IMR-90 (cell line): Measurements from ENCODE around the gene LIMCH1. TPM values are rescaled to one million over a fixed set of nuclear protein-coding genes. Genes with fewer than 3 reads are reported as not detected.

Experiments used
- ATAC-seq: fragments of 200-7000 bp; cut with Tn5 transposase; 2 replicates; pipeline ENCODE4 v1.9.1; 2020; ENCODE audit warnings: low read depth, mild to moderate bottlenecking, moderate library complexity
- BruUV-seq: library from RNA; stranded (reverse); fragments of 400-500 nt; replicated peaks from 2 replicates; lab custom pipeline; 2021; lab: Mats Ljungman, UMichigan
- CTCF ChIA-PET: fragments of 300-600 bp; formaldehyde crosslinking; extraction: SDS; loops from one replicate; lab custom pipeline; 2021; ENCODE audit warnings: antibody characterized with exemption; lab: Yijun Ruan, JAX
- POLR2A ChIA-PET: fragments of 300-600 bp; sonication (Branson Sonifier 250); formaldehyde crosslinking; loops from one replicate; lab custom pipeline; 2022; ENCODE audit warnings: antibody characterized with exemption; ENCODE audit not compliant: unreplicated experiment; lab: Charles Lee
- DNase-seq: peaks from one replicate; pipeline ENCODE4 v3.0.0; 2013
- H2AFZ ChIP-seq: replicated peaks from 2 replicates; pipeline ENCODE3; 2013; ENCODE audit warnings: low read length, mild to moderate bottlenecking; ENCODE audit not compliant: poor library complexity
- H2AK5ac ChIP-seq: 2 replicates; pipeline ENCODE4 v1.6.1; 2013; ENCODE audit warnings: low read depth, low read length, inconsistent platforms
- H2AK9ac ChIP-seq: replicated peaks from 2 replicates; pipeline ENCODE3; 2013; ENCODE audit warnings: mild to moderate bottlenecking, low read depth, low read length, moderate library complexity; ENCODE audit not compliant: poor library complexity
- H2BK120ac ChIP-seq: 2 replicates; pipeline ENCODE4 v1.6.1; 2013; ENCODE audit warnings: low read depth, low read length, inconsistent platforms
- H2BK15ac ChIP-seq: 3 replicates; pipeline ENCODE4 v1.6.1; 2013; ENCODE audit warnings: low read depth, low read length, inconsistent platforms
- H2BK20ac ChIP-seq: 2 replicates; pipeline ENCODE4 v1.6.1; 2013; ENCODE audit warnings: low read depth, mild to moderate bottlenecking, inconsistent platforms, low read length, moderate library complexity
- H2BK5ac ChIP-seq: 2 replicates; pipeline ENCODE4 v1.6.1; 2013; ENCODE audit warnings: mild to moderate bottlenecking, low read depth, low read length, inconsistent platforms; ENCODE audit not compliant: poor library complexity, severe bottlenecking
- H3K14ac ChIP-seq: replicated peaks from 2 replicates; pipeline ENCODE4 v1.6.1; 2013; ENCODE audit warnings: low read depth, low read length, inconsistent platforms
- H3K18ac ChIP-seq: 2 replicates; pipeline ENCODE4 v1.6.1; 2013; ENCODE audit warnings: low read depth, low read length, control low read depth
- H3K23ac ChIP-seq: 2 replicates; pipeline ENCODE4 v1.6.1; 2013; ENCODE audit warnings: low read depth, low read length, inconsistent platforms
- H3K27ac ChIP-seq: 2 replicates; pipeline ENCODE4 v1.5.1; 2013; ENCODE audit warnings: mild to moderate bottlenecking, control low read depth, low read length; ENCODE audit not compliant: insufficient read depth
- H3K27me3 ChIP-seq: 2 replicates; pipeline ENCODE4 v1.6.1; 2013; ENCODE audit warnings: low read length; ENCODE audit not compliant: control insufficient read depth, insufficient read depth
- H3K36me3 ChIP-seq: 2 replicates; pipeline ENCODE4 v1.6.1; 2013; ENCODE audit warnings: low read length, mixed read lengths; ENCODE audit not compliant: control insufficient read depth, insufficient read depth
- H3K4ac ChIP-seq: 2 replicates; pipeline ENCODE4 v1.6.1; 2013; ENCODE audit warnings: low read depth, low read length, inconsistent platforms
- H3K4me1 ChIP-seq: 2 replicates; pipeline ENCODE4 v1.6.1; 2013; ENCODE audit warnings: low read length, mixed read lengths; ENCODE audit not compliant: control insufficient read depth, insufficient read depth
- H3K4me2 ChIP-seq: 2 replicates; pipeline ENCODE4 v1.6.1; 2013; ENCODE audit warnings: low read depth, mild to moderate bottlenecking, control low read depth, low read length, moderate library complexity
- H3K4me3 ChIP-seq: 2 replicates; pipeline ENCODE4 v1.5.1; 2013; ENCODE audit warnings: low read depth, mild to moderate bottlenecking, control low read depth, low read length, moderate library complexity; ENCODE audit not compliant: insufficient read depth
- H3K56ac ChIP-seq: 2 replicates; pipeline ENCODE4 v1.6.1; 2013; ENCODE audit warnings: low read length, inconsistent platforms; ENCODE audit not compliant: insufficient read depth; ENCODE audit errors: extremely low read depth
- H3K79me1 ChIP-seq, 2 experiments: 2 replicates each; pipeline ENCODE4 v1.6.1; 2013; ENCODE audit warnings: low read length in 2 of 2, inconsistent platforms in 1 of 2, low read depth in 1 of 2
- H3K9ac ChIP-seq: 2 replicates; pipeline ENCODE4 v1.6.1; 2013; ENCODE audit warnings: low read depth, low read length, control low read depth
- H3K9me1 ChIP-seq: 2 replicates; pipeline ENCODE4 v1.6.1; 2013; ENCODE audit warnings: low read length, inconsistent platforms; ENCODE audit not compliant: insufficient read depth
- H3K9me3 ChIP-seq: 2 replicates; pipeline ENCODE4 v1.6.1; 2013; ENCODE audit warnings: low read length; ENCODE audit not compliant: control insufficient read depth, insufficient read depth
- H4K20me1 ChIP-seq: 2 replicates; pipeline ENCODE4 v1.6.1; 2013; ENCODE audit warnings: low read length, inconsistent platforms; ENCODE audit not compliant: insufficient read depth
- H4K5ac ChIP-seq: 2 replicates; pipeline ENCODE4 v1.6.1; 2013; ENCODE audit warnings: mild to moderate bottlenecking, low read depth, low read length, control low read depth
- H4K8ac ChIP-seq, 2 experiments: 2 replicates each; pipeline ENCODE4 v1.6.1; 2013; ENCODE audit warnings: low read depth in 2 of 2, low read length in 2 of 2, control low read depth in 1 of 2, inconsistent platforms in 1 of 2
- H4K91ac ChIP-seq: 2 replicates; pipeline ENCODE4 v1.6.1; 2013; ENCODE audit warnings: low read depth, low read length, inconsistent platforms; ENCODE audit not compliant: insufficient read depth
- CTCF ChIP-seq: conservative IDR thresholded peaks from 2 replicates; pipeline ENCODE4 v1.5.1; 2012; ENCODE audit warnings: mild to moderate bottlenecking, low read depth, low read length, improper control_type of control experiment
- FOS ChIP-seq: fragments of 150-350 bp; IDR thresholded peaks from 2 replicates; pipeline ENCODE4 v1.6.1; 2016; ENCODE audit warnings: low read depth, low read length
- MAZ ChIP-seq: IDR thresholded peaks from 2 replicates; pipeline ENCODE4 v1.6.1; 2012; ENCODE audit warnings: low read depth, mild to moderate bottlenecking, low read length, improper control_type of control experiment, moderate library complexity, borderline replicate concordance
- MXI1 ChIP-seq: IDR thresholded peaks from 2 replicates; pipeline ENCODE4 v1.6.1; 2012; ENCODE audit warnings: low read depth, mild to moderate bottlenecking, low read length, moderate library complexity, borderline replicate concordance
- NFE2L2 ChIP-seq: fragments of 150-350 bp; IDR thresholded peaks from 2 replicates; pipeline ENCODE4 v1.6.1; 2016; ENCODE audit warnings: low read depth, mild to moderate bottlenecking, low read length
- RAD21 ChIP-seq: IDR thresholded peaks from 2 replicates; pipeline ENCODE4 v1.6.1; 2012; ENCODE audit warnings: low read length, improper control_type of control experiment
- RFX5 ChIP-seq: IDR thresholded peaks from 2 replicates; pipeline ENCODE4 v1.8.0; 2012; ENCODE audit warnings: low read depth, mild to moderate bottlenecking, low read length, moderate library complexity
- dilution Hi-C: fragments of 300-500 bp; cut with HindIII; formaldehyde crosslinking; loops from one replicate; pipeline ENCODE4 v1.14.3; 2018; ENCODE audit warnings: low sequenced_read_pairs; ENCODE audit not compliant: unreplicated experiment
- in situ Hi-C: fragments of 300-500 bp; cut with MboI; formaldehyde crosslinking; loops from 3 replicates; pipeline ENCODE4 v1.14.3; 2019; ENCODE audit warnings: low sequenced_read_pairs, inconsistent platforms, mixed read lengths
- intact Hi-C: fragments of 100-400 bp; cut with micrococcal nuclease; formaldehyde crosslinking; loops from 2 replicates; pipeline ENCODE4 v1.10.0; 2022
- polyA plus RNA-seq, 3 experiments: library from polyadenylated mRNA; depleted of rRNA; stranded (reverse); fragments of >200 nt; gene quantifications; 2 replicates each; pipeline ENCODE4 v1.2.3, GENCODE V29; 2012; ENCODE audit warnings: low replicate concordance in 1 of 3
- total RNA-seq: library from RNA; depleted of rRNA; stranded (reverse); fragments of >200 nt; gene quantifications from 2 replicates; pipeline ENCODE4 v1.2.3, GENCODE V29; 2012
- TF ChIP-seq, protein P1 (sequence below): fragments of 150-350 bp; IDR thresholded peaks from 2 replicates; pipeline ENCODE4 v1.6.1; 2017; ENCODE audit warnings: mild to moderate bottlenecking, antibody characterized with exemption, low read length, low read depth

LIMCH1 gene
- total and polyA plus RNA-seq, 2 of the 4 experiments (the other 2 are of a cell fraction), result 0.89 to 2.9 TPM

GRCh38 chr4:41512596-41512995 is 25.4 kb upstream of the LIMCH1 start:
- no peak overlapping the region for H2AFZ ChIP-seq
- no peak overlapping the region for H3K4me2 ChIP-seq
- H3K4me3 ChIP-seq, result no peak overlapping the region
- H2BK5ac ChIP-seq, result no peak overlapping the region
- H3K79me1 ChIP-seq, result no peaks in the 10 kb centered on the region
- H2AK5ac ChIP-seq, result no peak overlapping the region
- H2BK15ac ChIP-seq, result no peak overlapping the region
- H3K9me3 ChIP-seq, result no peaks in the 10 kb centered on the region
- no peaks in the 10 kb centered on the region for H3K9me1 ChIP-seq
- no peak overlapping the region for H3K18ac ChIP-seq
- CTCF ChIA-PET, result no interaction called here
- no peak overlapping the region for H3K4ac ChIP-seq
- no peak overlapping the region for H3K23ac ChIP-seq
- H4K20me1 ChIP-seq, result no peaks in the 10 kb centered on the region
- no peak overlapping the region for H2BK120ac ChIP-seq
- POLR2A ChIA-PET, result no interaction called here
- no peak overlapping the region for H2AK9ac ChIP-seq
- no peak overlapping the region for H3K14ac ChIP-seq
- BruUV-seq, result no TSS peak
- no peak for DNase-seq
- dilution Hi-C loops, result no loop called here
- H3K56ac ChIP-seq, result no peak overlapping the region
- H3K27me3 ChIP-seq, result no peaks in the 10 kb centered on the region
- H2BK20ac ChIP-seq, result no peak overlapping the region
- no peak overlapping the region for H4K5ac ChIP-seq
- TF ChIP-seq RAD21 (no peak), RFX5 (no peak), FOS (no peak), MAZ (no peak), CTCF (no peak), MXI1 (no peak), NFE2L2 (no peak)
- TF ChIP-seq, protein P1, sequence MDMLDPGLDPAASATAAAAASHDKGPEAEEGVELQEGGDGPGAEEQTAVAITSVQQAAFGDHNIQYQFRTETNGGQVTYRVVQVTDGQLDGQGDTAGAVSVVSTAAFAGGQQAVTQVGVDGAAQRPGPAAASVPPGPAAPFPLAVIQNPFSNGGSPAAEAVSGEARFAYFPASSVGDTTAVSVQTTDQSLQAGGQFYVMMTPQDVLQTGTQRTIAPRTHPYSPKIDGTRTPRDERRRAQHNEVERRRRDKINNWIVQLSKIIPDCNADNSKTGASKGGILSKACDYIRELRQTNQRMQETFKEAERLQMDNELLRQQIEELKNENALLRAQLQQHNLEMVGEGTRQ, result no peak
- intact Hi-C loops, result no loop called here
- H3K9ac ChIP-seq, result no peak overlapping the region
- H3K4me1 ChIP-seq, result peaks cover 1% of the 10 kb centered on the region; the same call in 1 of the 2 replicates
- no peak overlapping the region for H3K27ac ChIP-seq
- H4K91ac ChIP-seq, result no peak overlapping the region
- no peak for ATAC-seq
- no peak overlapping the region for H4K8ac ChIP-seq
- no peaks in the 10 kb centered on the region for H3K36me3 ChIP-seq
- in situ Hi-C loops, result no loop called here
